Ecto neural progenitor cell (in vitro differentiated cells): ENCODE measurements around the gene MMP21.

Experiments
- DNase-seq: peaks from one replicate; pipeline ENCODE4 v3.0.0-alpha.2; 2018; ENCODE audit warnings: low spot score

The MMP21 gene

DNA sequence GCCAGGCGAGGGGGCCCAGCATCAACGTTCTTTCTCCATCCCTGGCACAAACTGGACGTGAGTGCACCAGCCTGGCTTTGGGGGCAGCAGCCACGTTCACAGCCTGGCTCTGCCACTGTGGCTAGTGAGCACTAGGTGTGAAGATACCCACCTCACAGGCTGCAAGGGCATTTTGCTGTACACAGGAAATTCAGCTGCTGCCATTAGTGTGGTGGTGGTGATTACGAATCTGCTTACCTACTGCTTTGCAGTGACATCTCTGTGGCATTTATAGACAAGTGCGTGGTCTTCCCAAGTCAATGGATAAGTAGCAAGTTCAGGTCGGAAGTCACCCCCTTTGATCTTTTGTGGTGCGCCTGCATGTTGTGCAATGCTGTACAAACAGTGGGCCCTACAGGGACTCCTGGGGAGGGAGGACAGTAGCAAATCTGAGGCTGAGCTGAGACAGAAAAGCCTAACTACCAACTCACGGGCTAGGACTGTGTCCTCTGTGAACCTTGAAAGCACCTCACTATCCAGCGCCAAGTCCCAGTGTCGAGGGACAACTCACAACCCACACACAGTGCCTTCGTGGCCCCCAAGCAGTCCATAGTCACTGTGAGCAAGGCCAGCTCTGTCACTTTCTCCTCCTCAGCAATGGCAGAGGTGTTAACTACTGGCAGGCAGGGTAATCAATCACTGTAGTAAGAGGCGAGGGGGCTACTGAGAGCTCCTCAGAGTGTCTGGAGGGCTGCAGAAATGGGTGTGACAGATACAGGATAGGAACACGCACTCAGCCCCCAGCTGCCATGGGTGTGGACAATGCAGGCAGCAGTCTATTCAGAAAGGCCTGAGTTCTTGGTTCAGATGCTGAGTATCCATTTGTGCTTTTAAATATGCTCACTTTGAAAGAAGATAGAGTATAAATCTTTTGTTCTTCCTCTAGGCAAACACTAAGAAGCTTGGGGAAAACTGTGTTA, 17.0 kb upstream of the MMP21 start:
- DNase-seq = no peak

DNA sequence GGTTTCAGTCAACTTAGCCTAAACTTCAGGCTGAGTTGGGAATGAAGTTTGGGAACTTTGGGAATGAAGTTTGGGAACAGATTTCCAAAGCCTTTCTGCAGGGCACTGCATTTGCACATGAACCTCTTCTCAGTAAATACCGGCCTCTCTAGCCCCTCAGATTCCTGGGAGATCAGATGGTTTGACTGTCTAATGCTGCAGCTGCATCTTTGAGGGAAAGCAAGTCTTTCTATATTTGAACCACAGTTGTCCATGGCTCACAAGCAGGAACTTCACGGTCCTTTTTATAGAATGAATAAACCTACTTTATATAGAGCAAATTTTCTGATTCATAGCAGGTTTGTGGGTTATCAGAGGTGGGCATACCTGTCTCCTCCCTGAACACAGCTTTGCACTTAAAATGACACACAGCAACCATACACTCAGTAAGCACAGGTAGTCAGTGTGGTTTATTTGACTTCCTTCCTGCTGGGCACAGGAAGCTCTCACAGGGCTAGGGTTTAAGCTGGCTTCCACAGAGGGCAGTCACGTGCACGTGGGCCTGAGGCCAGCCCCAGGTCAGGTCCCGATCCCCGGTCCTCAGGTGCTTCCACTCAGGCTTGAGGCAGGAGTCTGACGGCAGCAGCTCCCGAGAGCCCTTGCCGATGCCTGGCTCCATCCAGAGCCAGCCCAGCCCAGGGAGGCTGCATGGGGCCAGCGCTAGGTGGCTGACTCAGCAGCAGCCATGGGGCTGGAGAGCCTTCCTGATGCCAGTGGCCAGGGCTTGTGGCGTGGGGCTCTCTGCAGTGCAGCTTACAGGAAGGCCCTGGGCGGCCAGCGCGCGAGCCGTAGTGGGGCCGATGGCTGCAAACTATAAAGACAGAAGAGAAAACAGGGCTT, 12.8 kb upstream of the MMP21 start:
- peak; percentile 39 for DNase-seq

DNA sequence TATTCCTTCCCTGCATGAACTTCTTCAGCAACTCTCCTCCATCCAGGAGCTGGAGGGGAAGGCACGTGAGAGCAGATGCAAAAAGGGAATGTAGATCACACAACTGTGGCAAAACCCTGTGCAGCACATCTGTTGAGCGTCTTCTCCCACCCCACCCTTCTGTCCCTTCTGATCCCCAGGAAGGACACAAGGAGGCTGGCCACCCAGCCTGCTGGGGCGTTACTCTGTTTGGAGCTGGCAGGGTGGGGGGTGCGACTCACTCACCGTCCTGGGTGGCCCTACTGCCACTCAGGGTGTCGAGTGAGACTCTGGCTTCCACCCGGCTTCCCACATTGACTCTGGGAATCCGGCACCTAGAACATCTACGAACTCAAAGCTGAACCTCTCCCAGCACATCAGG, 10.2 kb upstream of the MMP21 start:
- no peak for DNase-seq

DNA sequence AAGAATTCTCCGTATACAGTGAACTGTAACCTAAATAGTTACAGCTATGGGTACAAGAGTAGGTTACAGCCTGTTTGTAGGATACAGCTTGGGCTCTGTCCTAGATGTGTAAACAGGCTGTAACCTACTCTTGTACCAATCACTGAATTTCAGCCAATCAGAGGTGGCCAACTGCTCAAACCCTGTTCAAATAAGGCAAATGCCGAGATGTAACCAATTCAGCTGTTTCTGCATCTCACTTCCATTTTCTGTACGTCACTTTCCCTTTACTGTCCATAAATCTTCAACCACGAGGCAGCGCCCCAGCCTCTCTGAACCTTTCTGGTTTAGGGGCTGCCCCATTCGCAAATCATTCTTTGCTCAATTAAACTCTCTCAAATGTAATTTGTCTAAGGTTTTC, 8.3 kb upstream of the MMP21 start:
- DNase-seq = peak; percentile 7

DNA sequence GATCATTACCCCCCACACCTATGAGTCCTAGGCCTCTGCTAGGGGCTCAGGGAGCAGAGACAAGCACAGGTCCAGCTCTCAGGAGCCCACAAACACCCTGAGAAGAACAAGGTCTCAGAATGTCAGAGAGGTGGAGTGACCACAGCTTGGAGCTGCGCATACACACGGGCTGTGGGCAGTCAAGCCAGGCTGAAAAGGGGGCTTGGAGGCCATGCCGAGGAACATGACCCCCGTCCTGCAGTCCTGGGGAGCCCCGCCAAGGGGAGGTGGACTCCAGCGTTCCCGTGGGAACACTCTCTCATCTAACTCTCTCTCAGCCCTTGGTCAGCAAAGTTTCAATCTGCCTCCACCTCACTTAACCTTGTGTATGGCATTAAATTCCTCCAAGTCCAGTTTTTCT, 7.8 kb upstream of the MMP21 start:
- peak; percentile 27 for DNase-seq

DNA sequence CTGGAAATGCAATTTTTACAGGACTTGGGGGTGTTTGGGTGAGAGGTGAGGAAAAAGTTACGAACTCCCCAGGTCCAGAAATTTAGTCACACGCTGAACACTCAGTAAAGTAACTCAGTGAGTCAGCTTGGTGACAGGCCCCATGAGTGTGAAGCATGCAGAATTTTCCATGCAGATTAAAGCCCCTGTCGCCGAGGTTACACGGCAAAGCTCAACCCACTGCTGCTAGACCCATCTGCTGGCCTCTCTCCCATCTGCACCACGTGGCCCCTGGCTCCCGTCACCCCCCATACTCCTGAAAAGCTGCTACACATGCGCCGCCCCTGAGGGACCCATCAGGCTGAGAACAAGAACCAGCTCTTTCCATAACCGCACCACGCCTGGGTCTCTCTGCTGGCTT, 7.0 kb upstream of the MMP21 start:
- DNase-seq = peak; percentile 56

DNA sequence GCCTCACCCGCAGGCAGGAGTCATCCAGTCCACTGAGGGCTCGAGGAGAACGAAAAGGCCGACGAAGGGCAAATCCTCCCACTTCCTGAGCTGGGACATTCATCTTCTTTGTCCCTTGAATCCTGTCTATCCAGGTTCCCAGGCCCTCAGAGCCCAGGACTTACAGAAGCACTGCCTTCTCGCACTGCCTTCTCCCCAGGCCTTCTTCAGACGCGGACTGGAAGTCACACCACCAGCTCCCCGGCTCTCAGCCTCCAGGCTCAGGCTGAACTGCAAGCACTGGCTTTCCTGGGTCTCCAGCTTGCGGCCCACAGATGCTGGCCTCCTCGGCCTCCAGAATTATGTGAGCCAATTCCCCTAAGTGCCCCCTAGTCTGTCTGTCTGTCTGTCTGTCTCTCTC, 6.4 kb upstream of the MMP21 start:
- peak; percentile 44 for DNase-seq

DNA sequence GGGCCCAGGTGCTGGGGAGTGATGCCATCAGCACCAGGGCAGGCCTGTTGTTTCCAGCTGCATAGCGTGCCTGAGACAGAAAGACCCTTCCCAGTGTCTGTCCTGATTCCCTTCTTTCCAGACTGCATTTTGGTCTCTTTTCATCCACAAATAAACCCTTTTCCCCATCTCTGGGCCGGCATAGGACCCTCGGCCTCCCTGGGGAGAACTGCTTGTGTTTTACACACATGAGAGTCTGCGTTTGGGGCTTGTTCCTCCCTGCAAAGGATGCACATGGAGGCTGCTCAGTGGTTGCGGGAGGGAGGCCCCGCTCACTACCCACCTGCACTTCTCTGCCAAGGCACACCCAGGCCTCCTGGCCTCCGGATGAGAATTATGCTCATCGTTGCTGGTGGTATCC, 5.8 kb upstream of the MMP21 start:
- peak; percentile 36 for DNase-seq

DNA sequence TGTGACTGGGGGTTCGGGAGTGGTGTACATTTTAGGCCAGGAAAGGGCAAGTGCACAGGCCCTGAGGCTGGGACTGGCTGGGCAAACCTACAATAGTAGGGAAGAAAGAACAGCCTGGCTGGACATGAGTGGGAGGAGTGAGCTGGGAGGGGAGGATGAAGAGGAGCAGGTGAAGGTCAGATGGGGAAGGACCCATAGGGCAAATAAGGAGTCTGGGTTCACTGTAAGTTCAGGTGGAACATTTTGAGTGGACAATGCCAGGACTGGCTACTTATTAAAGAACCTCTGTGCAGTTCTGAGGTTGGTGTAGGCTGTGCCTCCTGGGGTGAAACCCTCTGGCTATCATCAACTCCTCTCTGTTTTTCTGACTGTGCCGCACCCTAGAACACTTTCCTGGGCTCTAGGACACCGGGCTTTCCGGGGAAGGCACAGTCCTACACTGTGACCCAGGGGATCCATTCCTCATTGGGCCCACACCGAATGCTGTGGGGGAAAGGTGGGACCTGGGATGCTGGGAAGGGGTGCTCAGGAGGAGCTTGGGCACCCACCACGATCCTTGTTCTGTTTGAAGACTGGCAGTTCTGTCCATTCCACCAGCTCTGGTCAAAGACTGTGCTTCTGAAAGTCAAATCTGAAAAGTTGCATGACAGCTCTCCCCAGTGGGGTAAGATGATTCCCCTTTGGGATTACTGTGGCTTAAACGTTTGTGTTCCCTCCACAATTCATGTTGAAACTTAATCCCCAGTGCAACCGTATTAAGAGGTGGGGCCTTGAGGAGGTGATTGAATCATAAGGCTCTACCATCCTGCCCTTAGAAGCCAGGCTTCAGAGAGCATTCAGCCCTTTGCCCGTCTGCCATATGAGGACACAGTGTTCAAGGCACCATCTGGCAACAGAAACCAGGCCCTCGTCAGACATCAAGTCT, 4.0 kb upstream of the MMP21 start:
- peak; percentile 32 for DNase-seq

DNA sequence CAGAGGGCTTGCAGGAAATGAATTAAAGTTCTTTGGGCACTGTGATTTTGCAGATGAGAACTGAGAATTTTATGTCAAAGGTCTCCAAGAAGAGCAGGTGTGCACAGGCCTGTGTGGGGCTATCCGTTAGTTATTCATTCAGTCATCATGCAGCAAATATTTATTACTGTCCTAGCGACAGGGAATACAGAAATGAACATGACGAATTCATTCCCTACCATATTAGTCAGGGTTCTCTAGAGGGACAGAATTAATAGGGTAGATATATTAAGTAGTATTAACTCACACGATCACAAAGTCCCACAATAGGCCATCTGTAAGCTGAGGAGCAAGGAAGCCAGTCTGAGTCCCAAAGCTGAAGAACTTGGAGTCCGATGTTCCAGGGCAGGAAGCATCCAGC, 2.9 kb upstream of the MMP21 start:
- DNase-seq = no peak

DNA sequence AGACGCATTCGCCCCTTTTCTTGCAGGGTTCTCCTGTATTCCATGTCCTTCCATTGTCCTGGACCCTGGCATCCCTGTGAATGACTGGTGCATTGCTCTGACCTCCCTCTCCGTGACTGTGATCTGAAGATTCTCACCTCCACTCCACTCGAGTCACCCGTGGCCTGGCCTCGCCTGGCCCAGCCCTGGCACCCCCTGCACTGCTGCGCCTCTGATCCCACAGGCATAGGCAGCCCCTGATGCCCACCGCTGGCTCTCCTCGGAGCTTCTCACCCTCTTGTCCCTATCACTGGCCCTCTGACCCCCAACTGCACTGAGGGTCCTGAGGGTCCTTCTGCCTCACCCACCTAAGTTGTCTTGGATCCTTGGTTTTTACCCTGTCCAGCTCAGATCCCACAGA, 2.2 kb upstream of the MMP21 start:
- no peak for DNase-seq

DNA sequence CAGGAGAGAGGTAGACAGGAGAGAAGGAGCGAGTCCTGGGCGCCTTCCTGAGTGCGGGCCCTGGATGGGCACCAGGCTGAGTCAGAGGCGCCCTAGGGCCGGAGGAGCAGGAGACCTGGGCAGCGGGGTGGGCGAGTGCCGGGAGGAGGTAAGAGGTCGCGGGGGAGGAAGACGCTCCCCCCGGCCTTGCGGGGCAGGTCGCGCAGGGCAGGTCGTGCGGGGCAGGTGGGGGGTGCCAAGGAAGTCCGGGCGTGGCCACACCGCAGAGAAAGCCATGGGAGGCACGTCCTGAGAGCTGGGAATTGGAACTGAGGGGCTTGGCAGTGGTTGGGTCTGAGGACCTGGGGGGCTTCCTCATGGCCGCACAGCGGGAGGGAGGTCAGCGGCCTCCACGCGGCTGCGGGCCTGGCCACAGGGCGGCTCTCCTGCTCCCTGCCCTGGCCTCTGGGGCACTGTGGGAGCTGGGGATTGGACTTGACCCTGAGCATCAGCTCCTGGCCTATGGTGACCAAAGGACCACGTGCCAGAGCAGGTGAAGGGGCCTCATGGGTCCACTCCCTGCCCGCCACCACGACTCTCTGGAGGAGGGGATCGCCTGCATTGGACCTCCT, 935 bp downstream of the MMP21 start:
- DNase-seq = no peak

DNA sequence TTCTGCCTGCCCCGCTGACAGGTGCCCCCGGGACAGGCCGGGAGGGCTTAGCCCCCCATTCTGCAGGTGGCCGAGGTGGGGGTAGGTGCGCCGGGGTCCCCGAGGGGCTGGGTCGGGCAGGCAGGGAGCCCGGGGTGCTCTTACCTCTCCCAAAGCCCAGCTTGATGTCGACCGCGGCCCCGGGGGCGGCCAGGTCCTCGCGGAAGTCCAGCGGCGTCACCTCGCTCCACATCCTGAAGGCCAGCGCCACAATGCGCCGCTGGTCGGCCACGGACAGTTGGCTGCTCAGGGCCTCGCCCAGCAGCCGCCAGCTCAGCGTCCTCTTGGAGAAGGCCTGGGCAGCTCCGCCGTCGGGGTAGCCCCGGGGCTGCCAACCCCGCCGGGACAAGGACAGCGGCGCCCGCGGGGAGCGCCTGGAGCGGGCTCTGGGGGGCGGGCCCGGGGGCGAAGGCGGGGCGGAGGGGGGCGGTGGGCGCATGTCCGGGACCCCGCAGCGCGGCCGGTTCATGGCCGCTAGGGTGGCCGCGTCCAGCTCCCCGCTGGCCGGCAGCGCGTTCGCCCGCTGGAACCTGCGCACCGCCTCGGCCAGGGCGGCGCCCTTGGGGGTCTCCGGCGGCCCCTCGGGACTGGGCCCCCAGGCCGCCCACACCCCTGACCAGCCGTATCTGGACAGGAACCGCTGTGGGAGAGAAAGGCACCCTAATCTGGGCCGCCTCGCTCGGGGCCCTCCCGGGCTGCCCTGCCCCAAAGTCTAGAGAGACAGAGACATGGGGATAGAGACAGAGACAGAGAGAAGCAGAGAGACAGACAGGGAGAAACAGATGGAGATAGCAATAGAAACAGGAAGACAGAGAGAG, 1.7 kb downstream of the MMP21 start:
- DNase-seq = no peak

DNA sequence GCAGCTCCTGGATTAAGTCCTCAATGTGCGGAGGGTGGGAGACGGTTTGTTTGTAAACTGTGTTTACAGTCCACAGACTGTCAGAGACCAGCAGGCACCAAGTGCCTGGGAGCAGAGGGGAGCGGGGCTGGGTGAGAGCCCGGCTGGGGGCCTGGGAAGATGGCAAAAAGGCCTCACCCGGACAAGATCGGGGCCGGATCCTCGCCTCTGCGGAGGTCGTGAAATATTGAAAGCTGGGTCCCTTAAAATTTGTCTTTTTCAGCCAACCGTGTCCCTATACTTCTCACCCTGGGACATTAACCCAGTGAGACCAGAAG, 2.8 kb downstream of the MMP21 start:
- no peak for DNase-seq

DNA sequence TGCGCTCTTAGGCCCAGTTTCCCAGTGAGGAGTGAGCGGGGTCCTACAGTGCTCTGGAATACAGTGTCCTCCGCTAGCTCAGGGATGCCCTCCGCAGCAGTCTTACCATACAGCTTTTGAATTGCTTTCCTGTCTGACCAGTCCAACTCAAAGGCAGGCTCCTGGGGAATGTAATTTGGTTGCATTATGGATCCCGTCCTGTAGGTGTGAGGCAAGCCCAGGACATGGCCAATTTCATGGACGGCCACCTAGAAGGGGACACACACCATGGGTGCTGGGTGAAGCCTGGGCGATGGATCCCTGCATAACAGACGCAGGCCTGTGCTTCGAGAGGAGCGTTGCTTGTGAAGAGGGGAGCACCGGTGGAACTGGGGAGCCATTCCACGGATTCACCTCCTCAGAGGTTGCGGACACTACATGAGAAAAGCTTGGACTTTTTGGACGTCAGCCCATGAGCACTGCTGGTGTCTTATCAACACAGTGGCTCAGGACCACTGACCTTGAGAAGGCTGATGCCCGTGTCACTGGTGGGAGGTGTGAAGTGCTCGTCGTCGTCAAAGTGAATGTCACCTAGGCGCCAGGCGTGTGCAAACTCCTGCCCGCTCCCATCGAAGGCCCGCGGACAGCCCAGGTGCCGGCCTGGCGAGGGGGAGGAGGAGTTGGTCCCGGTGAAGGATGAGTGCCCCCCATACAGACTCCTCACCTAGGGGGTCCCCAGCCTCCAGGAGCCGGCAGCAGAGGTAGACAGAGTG, 3.3 kb downstream of the MMP21 start:
- no peak for DNase-seq

DNA sequence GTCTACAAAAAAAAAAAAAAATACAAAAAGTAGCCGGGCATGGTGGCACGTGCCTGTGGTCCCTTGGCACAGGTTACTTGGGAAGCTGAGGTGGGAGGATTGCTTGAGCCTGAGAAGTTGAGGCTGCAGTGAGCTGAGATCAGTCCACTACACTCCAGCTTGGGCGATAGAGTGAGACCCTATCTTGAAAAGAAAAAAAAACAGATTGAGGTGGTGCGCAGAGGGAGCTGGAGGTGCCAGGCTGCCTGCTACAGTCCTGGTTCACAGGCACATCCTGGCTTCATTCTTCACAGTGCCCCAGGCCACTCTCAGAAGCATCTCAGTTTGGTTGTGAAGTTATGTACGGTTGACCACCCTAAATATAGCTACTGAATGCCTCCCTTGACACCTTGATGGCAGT, 4.8 kb downstream of the MMP21 start:
- no peak for DNase-seq

DNA sequence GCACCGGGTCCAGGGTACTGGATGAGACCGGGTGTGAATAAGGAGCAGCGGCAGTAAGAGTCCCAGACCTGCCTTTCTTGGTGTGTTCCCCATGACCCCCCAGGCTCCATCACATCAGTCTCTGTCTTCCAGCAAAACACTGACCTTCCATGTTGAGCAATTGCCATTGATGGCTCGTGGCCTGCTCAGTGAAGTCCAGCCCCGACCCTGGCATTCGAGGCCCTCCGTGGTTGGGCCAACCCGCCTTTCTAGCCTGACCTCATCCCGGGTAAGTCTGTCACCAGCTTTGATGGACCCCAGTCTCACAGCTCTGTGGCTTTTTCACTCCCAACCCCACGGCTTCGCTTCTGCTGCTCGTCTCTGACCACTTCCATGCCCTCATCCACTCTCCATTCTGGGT, 6.4 kb downstream of the MMP21 start:
- DNase-seq = no peak

DNA sequence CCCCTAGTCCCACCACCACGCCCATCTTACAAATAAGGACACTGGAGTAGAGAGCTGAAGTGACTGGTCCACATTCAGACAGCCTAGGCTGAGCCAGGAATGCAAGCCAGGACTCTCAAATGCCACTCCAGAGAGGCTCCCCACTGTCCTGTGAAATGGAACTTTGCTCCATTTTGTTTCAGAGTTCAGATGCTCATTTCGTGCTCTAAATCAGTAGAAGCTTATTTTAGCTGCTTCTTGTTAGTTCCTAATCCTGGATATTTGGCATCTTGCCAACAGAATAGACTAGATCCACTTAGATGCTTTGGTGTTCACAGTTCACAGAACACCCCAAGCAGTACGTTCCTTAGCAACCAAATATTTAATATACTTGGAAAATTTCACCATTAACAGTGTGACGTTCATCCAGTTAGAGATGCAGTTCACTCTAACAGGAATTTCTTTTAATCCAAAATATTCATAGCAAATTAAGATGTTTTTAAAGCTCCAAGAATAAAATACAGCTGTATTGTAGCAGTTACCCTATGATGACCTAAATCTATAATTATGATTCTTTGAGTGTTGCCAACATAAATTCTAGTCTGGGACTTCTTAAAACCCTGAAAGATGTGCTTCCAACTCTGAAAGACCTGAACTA, 7.3 kb downstream of the MMP21 start:
- DNase-seq = no peak

DNA sequence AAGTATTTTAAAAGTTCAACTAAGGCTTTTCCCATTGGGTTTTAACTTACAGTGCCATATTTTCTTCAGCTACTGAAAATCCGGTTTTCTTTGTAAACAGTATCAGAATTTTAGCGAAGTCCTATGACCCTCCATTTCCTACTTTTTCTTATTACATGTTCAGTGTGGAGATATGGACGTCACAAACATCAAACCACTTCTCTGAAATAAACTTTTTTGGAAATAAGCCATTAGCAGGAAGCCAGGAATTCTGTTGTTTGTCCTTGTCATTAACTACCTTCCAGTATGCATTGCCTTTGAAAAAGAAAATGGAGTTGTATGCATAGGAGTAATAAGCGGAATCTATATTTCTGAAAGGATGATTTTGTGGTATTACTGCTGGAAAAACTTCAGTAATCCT, 9.1 kb downstream of the MMP21 start:
- DNase-seq = no peak

DNA sequence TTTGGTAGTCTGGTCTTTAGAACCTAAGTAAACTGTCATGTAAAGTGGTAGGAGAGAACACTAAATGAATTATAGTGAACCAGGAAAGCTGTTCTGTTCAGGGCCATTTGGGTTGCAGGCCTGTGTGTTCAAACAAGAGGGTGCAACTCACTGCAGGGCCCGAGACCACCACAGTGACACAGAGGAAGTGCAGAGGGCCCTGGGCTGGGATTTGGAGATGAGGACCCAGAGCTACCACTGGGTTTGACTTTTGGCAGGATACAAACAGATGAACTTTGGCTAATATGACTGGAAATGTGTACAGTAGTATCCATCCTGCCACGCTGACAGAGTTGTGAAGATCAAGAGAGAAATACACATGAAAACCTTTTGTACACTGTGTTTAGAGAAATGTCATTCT, 9.8 kb downstream of the MMP21 start:
- no peak for DNase-seq
